ENCODE measurements around the gene ATXN1.

DNA sequence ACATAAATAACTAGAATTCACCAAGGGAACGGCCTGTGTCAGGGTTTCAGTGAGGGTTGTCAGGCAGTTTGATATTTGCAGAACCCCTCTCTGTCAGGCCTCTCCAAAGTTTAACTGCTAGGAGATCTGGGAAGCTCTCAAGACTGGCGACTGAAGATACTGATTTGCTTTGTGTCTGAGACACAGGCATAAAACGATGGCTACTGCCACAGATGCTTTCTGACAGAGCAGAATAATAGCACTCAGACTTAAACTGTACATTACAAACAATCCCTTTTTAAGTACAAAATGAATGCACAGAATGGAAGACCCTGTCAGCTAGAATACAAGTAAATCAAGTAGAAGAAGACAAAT lies 7.2 kb upstream of the ATXN1 start:
- TF ChIP-seq POLR2A (IDR thresholded peaks at IDR 0.05; ENCODE audit: low read length) (no peak), GATA1 (IDR thresholded peaks at IDR 0.05; ENCODE audit: low read depth, low read length) (no peak)
